ENCODE results near the gene TBC1D3G.
"Not testable (repeated sequence)": the region's sequence is repeated elsewhere in the genome, so short reads cannot be mapped to it uniquely, and the experiment has no call there.

Gene TBC1D3G

GRCh38 chr17:36323584-36323983 lies at the start of gene TBC1D3G:
TBC1D3G (plus strand) TSS chr17:36323884; CDS start chr17:36325412, 1,528 bp downstream.
- not testable (repeated sequence) for DNase-seq (ENCODE audit: extremely low read depth, low read depth)

GRCh38 chr17:36283256-36283655 lies 40.4 kb upstream of the TBC1D3G start:
- not testable (repeated sequence) for DNase-seq (ENCODE audit: extremely low read depth, low read depth)

- DNase-seq (ENCODE audit: extremely low read depth, low read depth): not testable (repeated sequence)
Measured at GRCh38 chr17:36284219-36284618, 39.5 kb upstream of the TBC1D3G start.

- not testable (repeated sequence) for DNase-seq (ENCODE audit: extremely low read depth, low read depth)
Measured at GRCh38 chr17:36289965-36290612, 33.6 kb upstream of the TBC1D3G start.

- DNase-seq (ENCODE audit: extremely low read depth, low read depth): not testable (repeated sequence)
Measured at GRCh38 chr17:36295161-36295560, 28.5 kb upstream of the TBC1D3G start.

- DNase-seq (ENCODE audit: extremely low read depth, low read depth): not testable (repeated sequence)
Measured at GRCh38 chr17:36315736-36316135, 7.9 kb upstream of the TBC1D3G start.

- DNase-seq (ENCODE audit: extremely low read depth, low read depth): not testable (repeated sequence)
Measured at GRCh38 chr17:36362496-36362895, 38.8 kb downstream of the TBC1D3G start.

GRCh38 chr17:36375938-36376337 lies 52.3 kb downstream of the TBC1D3G start:
- DNase-seq (ENCODE audit: extremely low read depth, low read depth): not testable (repeated sequence)
